Activated naive CD8-positive, alpha-beta T cell treated with anti-CD3 and anti-CD28 coated beads for 36 hours (primary cell): ENCODE data around the gene PKD1. TPM values are rescaled to one million over a fixed set of nuclear protein-coding genes. Genes with fewer than 3 reads are reported as not detected.
"Not testable (repeated sequence)": the region's sequence is repeated elsewhere in the genome, so short reads cannot be mapped to it uniquely, and the experiment has no call there.

ENCODE experiments used
- DNase-seq: peaks from one replicate; pipeline ENCODE4 v3.0.0; 2021
- H3K27ac Mint-ChIP-seq: one replicate; pipeline ENCODE4 v1.8.0; 2022; ENCODE audit warnings: mild to moderate bottlenecking, moderate library complexity, mixed read lengths
- H3K27me3 Mint-ChIP-seq: one replicate; pipeline ENCODE4 v1.8.0; 2022; ENCODE audit warnings: mild to moderate bottlenecking, mixed read lengths
- H3K36me3 Mint-ChIP-seq: one replicate; pipeline ENCODE4 v1.8.0; 2021; ENCODE audit warnings: mild to moderate bottlenecking, mixed read lengths
- H3K4me1 Mint-ChIP-seq: one replicate; pipeline ENCODE4 v1.8.0; 2021; ENCODE audit warnings: mixed read lengths
- H3K4me3 Mint-ChIP-seq: one replicate; pipeline ENCODE4 v1.8.0; 2022; ENCODE audit warnings: mild to moderate bottlenecking, moderate library complexity, mixed read lengths
- H3K9me3 Mint-ChIP-seq: one replicate; pipeline ENCODE4 v1.8.0; 2022; ENCODE audit warnings: mixed read lengths
- total RNA-seq, 2 experiments: library from RNA; stranded (reverse); gene quantifications; one replicate each; pipeline ENCODE4 v1.2.3, GENCODE V29; 2021

Gene PKD1
- 10 to 100 TPM; 52.6 to 54.5 TPM for total RNA-seq

DNA sequence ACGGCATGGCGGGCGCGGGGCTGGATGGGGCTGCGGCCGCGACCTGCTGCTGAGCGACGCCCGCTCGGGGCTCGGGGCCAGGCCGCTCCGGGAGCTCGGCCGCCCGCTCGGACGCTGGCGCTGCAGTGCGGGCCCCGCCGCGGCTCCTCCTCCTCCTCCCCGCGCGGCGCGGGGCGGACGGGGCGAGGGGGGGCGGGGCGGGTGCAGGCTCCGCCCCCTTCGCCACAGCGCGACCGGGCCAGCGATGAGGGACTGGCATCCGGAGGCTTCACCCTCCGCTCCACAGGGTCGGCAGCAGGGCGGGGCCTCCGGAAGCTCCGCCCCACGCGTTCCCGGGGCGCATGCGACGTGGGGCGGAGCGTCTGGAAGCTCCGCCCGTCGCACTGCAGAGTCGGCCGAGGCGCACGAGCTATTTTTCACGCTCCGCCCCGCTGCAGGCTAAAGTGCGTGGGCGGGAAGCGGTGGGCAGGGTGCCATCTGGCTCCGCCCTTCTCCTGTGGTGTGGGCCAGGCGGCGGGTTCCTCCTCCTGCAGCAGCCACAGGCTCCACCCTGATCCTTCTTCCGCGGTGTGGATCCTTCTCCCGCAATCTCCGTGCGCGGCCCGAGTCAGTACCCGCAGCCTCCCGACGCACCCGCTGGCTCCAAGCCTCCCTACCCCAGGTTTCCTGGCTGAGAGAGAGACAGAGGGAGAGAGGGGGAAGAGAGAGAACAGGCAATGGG is at the start of gene PKD1:
Gene PKD1 (minus strand): TSS at position 129 of the 721 bp plus-strand sequence. CDS start 209 bp downstream, outside the sequence.
- H3K27ac Mint-ChIP-seq = peak within 1 kb of the TSS; percentile 88
- H3K36me3 Mint-ChIP-seq, H3K9me3 Mint-ChIP-seq, H3K27me3 Mint-ChIP-seq: not testable (repeated sequence)
- H3K4me3 Mint-ChIP-seq = peak within 1 kb of the TSS; percentile 89
- peaks cover 10% of the 10 kb centered on the region for H3K4me1 Mint-ChIP-seq
- DNase-seq = peak; percentile 100

DNA sequence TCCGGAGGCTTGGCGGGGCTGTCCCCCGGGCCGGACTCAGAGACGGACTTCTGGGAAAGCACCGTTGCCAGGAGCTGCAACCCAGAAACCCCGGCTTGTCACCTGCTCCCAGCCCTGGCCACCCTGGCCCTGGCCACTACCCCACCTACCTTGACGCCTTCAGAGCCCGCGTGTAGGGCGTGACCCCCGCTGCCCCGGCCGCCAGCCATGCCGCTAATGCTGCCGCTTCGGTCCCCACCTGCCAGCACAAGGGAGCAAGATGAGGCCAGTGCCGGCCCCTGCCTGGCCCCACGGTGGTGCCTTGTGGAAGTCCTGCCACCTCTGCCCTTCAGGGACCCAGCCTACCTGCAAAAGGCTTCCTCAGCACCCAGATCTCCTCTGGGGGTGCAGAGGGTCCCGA is 49.3 kb upstream of the PKD1 start:
- Mint-ChIP-seq H3K4me1 (no peaks in the 10 kb centered on the region), H3K27ac (no peak overlapping the region), H3K27me3 (no peaks in the 10 kb centered on the region), H3K9me3 (no peaks in the 10 kb centered on the region), H3K4me3 (no peak overlapping the region), H3K36me3 (no peaks in the 10 kb centered on the region)
- DNase-seq = no peak

DNA sequence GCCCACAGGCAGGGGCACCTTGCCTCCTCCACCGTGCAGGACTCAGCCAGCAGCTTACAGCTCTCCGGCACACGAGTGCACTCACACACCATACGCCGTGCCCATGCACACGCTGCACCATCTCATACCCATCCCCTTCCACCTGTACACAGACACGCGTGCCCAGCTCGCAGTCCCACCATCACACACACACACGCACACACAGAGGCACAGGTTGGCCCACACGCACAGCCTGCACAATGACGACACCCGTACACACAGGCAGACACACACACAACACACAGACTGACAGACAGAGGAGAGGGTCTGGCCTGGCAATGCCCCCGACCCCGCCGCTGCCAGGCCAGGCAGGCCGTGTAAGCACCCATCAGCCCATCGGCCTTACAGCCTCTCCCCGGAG is 48.6 kb upstream of the PKD1 start:
- no peak for DNase-seq
- H3K27me3 Mint-ChIP-seq = no peaks in the 10 kb centered on the region
- no peaks in the 10 kb centered on the region for H3K36me3 Mint-ChIP-seq
- no peak overlapping the region for H3K27ac Mint-ChIP-seq
- H3K4me1 Mint-ChIP-seq = no peaks in the 10 kb centered on the region
- H3K9me3 Mint-ChIP-seq = no peaks in the 10 kb centered on the region
- H3K4me3 Mint-ChIP-seq = no peak overlapping the region

DNA sequence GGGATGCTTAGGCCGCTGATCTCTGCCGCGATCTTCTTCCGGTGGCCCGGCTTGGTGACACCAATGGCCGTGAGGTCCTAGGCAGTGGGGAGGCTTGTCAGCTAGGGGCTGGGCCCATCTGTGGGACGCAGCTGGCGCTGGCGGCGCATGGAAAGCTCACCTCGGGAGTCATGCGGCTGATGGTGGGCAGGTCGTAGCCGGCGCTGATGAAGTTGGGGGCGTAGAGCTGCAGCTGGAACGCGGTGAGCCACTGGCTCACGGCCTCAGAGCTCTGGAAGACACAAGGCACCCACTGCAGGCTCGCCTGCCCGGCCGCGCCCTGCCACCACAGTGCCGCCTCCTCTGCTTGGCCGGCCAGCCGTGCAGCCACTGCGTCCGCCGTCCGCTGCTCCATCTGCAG is 48.0 kb upstream of the PKD1 start:
- no peak overlapping the region for H3K27ac Mint-ChIP-seq
- no peaks in the 10 kb centered on the region for H3K4me1 Mint-ChIP-seq
- H3K9me3 Mint-ChIP-seq = no peaks in the 10 kb centered on the region
- no peak overlapping the region for H3K4me3 Mint-ChIP-seq
- H3K36me3 Mint-ChIP-seq = no peaks in the 10 kb centered on the region
- no peaks in the 10 kb centered on the region for H3K27me3 Mint-ChIP-seq
- no peak for DNase-seq

DNA sequence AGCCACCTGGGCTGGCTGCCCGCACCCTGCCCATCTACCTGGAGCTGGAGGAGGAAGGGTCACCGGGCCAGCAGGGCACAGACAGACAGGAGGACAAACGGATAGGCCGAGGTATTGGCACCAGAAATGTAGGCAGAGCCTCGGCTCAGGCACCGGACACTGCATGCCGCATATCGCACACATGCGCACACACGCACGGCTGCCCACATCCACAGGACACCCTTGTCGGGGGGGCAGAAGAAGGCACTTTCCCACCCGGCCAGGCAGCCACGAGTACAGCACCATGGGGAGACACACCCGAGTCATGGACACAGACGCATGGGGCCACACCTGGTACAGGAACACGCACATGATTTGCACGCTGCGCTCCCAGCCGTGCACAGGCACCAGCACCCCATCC is 46.3 kb upstream of the PKD1 start:
- Mint-ChIP-seq H3K9me3 (no peaks in the 10 kb centered on the region), H3K36me3 (peaks cover 4% of the 10 kb centered on the region), H3K27ac (no peak overlapping the region), H3K4me1 (no peaks in the 10 kb centered on the region), H3K27me3 (no peaks in the 10 kb centered on the region), H3K4me3 (no peak overlapping the region)
- no peak for DNase-seq

DNA sequence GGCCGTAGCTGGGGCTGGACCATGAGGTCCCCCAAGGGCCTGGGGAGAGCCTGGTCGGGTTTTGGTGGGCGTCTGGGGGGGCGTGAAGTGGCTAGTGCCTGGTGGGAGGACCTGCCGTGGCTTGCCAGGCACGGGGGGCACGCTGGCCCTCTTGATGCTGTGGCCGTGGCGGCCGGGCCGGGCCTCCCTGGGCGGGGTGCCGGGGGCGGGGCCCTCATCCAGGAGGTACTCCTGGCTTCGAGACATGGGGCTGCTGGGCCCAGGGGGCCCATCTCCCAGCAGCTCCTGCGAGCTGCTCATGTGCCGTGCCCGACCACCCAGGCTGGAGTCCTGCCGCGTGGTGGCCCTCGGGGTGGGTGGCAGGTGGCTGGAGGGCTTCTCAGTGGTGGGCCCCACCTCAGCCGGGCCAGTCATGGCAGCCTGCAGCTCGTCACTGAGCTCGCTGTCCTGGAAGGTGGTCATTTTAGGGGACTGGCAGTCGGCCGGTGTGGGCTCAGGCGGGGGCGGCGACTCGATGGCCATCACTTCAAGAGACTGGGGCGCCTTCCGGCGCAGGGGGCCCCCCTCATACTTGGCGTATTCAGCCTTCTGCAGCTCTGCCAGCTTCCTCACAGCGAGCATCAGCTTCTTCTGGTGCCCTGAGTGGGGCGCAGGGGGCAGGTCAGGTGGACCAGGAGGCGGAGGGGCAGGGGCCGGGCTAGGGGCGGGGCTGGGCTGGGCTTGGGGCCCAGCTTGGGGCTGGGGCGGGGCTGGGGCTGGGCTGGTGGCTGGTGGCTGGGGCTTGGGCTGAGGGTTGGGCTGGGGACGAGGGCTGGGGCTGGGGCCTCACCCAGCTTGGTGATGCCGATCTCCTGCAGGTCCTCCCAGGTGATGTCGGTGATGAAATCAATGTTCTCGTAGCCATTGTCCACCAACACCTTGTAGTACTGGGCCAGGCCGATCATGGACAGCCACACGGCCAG is 45.5 kb upstream of the PKD1 start:
- no peaks in the 10 kb centered on the region for H3K27me3 Mint-ChIP-seq
- no peak for DNase-seq
- H3K4me1 Mint-ChIP-seq = no peaks in the 10 kb centered on the region
- peaks cover 4% of the 10 kb centered on the region for H3K36me3 Mint-ChIP-seq
- no peak overlapping the region for H3K27ac Mint-ChIP-seq
- H3K9me3 Mint-ChIP-seq = no peaks in the 10 kb centered on the region
- no peak overlapping the region for H3K4me3 Mint-ChIP-seq

DNA sequence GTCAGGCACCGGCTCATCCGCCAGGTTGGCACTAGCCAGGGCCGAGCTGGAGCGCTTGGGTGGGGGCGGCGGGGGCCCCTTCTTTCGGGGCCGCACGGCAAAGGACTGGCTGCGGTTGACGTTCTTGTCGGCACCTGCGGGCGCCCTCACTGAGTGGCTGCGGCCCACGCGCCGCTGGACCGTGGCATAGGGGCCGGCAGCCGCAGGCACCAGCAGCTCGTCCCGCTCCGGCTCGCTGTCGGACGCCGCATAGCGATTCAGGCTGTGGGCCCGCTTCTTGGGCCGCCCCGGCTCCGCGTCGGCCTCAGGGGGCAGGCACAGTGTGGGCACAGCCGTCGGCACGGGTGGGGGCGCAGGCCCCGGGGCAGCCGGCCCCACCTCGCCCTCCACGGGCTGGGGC is 44.8 kb upstream of the PKD1 start:
- Mint-ChIP-seq H3K4me3 (no peak overlapping the region), H3K36me3 (peaks cover 4% of the 10 kb centered on the region), H3K27me3 (no peaks in the 10 kb centered on the region), H3K9me3 (no peaks in the 10 kb centered on the region), H3K4me1 (no peaks in the 10 kb centered on the region), H3K27ac (no peak overlapping the region)
- no peak for DNase-seq

DNA sequence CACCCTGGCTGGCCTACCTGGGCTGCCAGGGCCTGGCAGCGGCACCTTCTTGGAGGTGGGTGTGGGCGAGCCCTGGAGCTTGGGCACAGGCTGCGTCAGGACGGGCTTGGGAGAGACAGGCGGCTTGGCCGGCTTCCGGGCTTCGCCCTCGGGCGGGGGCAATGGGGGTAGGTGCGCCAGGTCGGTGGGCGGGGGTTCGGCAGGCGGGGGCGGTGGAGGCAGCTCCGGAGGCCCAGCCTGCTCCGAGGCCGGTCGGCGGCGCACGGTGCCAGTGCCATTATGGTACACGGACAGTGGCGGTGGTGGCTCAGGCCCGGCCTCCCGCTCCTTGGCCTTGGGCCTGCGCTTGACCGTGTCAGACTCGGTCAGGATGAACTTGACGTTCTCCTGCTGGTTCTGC is 43.9 kb upstream of the PKD1 start:
- Mint-ChIP-seq H3K27ac (no peak overlapping the region), H3K4me3 (no peak overlapping the region), H3K9me3 (no peaks in the 10 kb centered on the region), H3K27me3 (no peaks in the 10 kb centered on the region), H3K4me1 (no peaks in the 10 kb centered on the region), H3K36me3 (peaks cover 4% of the 10 kb centered on the region)
- no peak for DNase-seq

DNA sequence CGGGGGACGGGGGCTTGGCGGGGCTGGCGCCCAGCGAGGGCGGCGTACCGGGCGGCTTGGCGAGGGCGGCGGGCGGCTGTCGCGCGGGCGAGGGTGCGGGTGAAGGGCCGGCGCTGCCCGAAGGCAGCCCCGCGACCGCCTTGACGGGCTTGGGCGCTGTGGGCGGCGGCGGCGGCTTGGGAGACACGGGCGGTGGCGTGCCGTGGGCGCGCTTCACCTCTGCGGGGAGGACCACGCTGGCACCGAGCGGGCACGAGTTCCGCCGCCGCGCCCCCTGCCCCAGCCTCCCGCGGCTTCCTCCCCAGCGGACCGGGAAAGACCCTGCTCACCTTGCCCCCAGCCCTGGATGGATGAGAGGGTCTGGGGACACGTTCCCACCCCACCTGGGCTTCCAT is 43.4 kb upstream of the PKD1 start:
- peaks cover 4% of the 10 kb centered on the region for H3K36me3 Mint-ChIP-seq
- H3K27me3 Mint-ChIP-seq = no peaks in the 10 kb centered on the region
- no peaks in the 10 kb centered on the region for H3K9me3 Mint-ChIP-seq
- no peak for DNase-seq
- H3K27ac Mint-ChIP-seq = no peak overlapping the region
- no peak overlapping the region for H3K4me3 Mint-ChIP-seq
- no peaks in the 10 kb centered on the region for H3K4me1 Mint-ChIP-seq

DNA sequence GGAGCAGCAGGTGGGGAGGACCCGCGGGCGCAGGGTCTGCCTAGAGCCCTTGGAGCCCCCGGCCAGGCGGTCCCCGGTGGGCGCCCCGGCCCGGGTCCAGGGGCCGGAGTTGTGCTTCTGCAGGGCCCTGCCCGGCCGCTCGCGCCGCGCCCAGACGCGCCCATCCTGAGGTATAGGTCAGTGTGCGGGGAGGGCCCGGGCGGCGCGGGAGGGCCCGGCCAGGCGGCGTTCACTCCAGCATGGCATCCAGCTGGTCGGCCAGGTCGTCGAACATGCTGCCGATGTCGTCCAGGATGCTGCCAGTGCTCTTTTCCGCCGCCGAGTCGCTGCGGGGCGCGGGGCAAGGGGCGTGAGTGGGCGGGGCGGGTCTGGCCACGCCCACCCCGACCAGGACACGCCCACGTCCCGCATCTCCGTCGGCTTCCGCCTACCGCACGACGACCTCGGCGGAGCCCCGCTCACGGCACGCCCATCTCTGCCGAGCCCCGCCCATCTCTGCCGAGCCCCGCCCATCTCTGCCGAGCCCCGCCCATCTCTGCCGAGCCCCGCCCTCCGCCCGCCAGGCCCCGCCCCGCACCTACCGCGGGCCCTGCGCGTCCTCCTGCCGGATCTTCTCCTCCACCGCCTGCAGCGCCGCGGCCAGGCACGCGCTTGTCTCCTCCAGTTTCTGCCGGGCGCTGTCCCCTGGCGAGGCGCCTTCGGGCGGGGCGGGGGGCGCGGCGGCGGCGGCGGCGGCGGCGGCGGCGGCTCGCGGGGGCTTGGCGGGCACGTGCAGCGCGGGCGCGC is 42.8 kb upstream of the PKD1 start:
- H3K27ac Mint-ChIP-seq = no peak overlapping the region
- no peaks in the 10 kb centered on the region for H3K9me3 Mint-ChIP-seq
- no peak overlapping the region for H3K4me3 Mint-ChIP-seq
- H3K27me3 Mint-ChIP-seq = no peaks in the 10 kb centered on the region
- H3K36me3 Mint-ChIP-seq = peaks cover 6% of the 10 kb centered on the region
- DNase-seq = peak; percentile 51
- H3K4me1 Mint-ChIP-seq = no peaks in the 10 kb centered on the region

DNA sequence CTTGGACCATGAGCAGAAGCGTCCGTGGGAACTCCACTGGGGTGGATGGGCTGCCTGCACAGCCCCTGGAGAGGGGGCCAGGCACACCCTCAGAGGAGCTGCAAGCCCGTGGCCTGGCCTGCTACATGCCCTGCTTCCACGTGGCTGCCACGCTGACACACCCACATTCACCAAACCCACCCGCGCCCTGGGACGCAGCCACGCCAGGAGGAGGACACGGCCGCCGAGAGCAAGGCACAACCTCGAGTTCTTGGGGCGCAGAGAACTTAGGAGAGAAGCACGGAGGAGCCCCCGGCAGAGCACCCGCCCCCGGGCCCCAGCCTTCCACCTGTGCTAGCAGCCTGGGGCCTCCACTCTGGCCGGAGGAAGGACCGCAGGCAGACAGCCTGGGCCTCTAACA is 41.9 kb upstream of the PKD1 start:
- no peak overlapping the region for H3K4me3 Mint-ChIP-seq
- no peak overlapping the region for H3K27ac Mint-ChIP-seq
- no peaks in the 10 kb centered on the region for H3K27me3 Mint-ChIP-seq
- no peaks in the 10 kb centered on the region for H3K9me3 Mint-ChIP-seq
- DNase-seq = no peak
- H3K4me1 Mint-ChIP-seq = no peaks in the 10 kb centered on the region
- peaks cover 11% of the 10 kb centered on the region for H3K36me3 Mint-ChIP-seq

DNA sequence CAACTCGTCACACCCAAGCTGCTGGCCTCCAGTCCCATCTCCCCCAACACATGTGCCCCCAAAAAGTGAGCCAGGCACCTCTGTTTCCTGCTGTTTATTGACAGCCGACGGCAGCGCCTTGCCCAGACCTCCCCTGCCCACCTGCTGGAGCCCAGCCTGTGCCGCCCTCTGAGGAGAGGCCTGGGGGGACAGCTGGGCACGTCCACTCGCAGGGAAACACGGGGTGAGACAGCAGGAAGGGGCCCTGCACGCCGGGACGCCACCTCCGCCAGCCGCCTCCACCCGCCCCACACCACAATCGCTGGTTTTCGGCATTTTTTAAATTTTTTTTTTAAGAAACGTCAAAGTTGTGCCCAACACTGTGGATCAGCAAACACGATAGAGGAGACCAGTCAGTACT is 41.4 kb upstream of the PKD1 start:
- no peak overlapping the region for H3K4me3 Mint-ChIP-seq
- no peaks in the 10 kb centered on the region for H3K4me1 Mint-ChIP-seq
- no peaks in the 10 kb centered on the region for H3K9me3 Mint-ChIP-seq
- DNase-seq = no peak
- peaks cover 11% of the 10 kb centered on the region for H3K36me3 Mint-ChIP-seq
- H3K27ac Mint-ChIP-seq = no peak overlapping the region
- H3K27me3 Mint-ChIP-seq = no peaks in the 10 kb centered on the region

DNA sequence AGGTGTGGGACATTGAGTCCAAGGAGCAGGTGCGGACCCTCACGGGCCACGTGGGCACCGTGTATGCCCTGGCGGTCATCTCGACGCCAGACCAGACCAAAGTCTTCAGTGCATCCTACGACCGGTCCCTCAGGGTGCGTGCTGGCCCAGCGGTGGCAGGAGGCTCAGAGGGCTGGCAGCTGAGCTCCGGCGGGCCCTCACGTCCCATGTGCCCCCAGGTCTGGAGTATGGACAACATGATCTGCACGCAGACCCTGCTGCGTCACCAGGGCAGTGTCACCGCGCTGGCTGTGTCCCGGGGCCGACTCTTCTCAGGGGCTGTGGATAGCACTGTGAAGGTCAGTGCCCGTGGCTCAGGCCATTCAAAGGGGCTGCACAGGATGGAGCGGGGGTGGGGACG is 40.3 kb upstream of the PKD1 start:
- Mint-ChIP-seq H3K4me1 (no peaks in the 10 kb centered on the region), H3K9me3 (no peaks in the 10 kb centered on the region), H3K4me3 (no peak overlapping the region), H3K36me3 (peaks cover 11% of the 10 kb centered on the region), H3K27ac (no peak overlapping the region), H3K27me3 (no peaks in the 10 kb centered on the region)
- no peak for DNase-seq

DNA sequence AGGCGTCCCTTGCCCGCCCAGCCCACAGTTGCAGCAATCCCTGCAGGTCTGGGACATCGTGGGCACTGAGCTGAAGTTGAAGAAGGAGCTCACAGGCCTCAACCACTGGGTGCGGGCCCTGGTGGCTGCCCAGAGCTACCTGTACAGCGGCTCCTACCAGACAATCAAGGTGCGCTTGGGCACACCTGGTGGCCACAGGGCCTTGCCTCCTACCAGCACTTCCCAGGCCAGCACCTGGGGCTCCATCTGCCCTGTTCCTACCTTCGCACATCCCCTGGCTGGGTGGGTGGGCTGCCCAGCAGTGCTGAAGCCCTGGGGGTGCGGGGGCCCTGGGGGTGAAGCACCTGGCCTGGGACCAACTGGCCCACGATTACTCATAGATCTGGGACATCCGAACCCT is 39.8 kb upstream of the PKD1 start:
- DNase-seq = no peak
- no peak overlapping the region for H3K4me3 Mint-ChIP-seq
- H3K4me1 Mint-ChIP-seq = no peaks in the 10 kb centered on the region
- H3K27ac Mint-ChIP-seq = no peak overlapping the region
- H3K27me3 Mint-ChIP-seq = no peaks in the 10 kb centered on the region
- no peaks in the 10 kb centered on the region for H3K9me3 Mint-ChIP-seq
- peaks cover 11% of the 10 kb centered on the region for H3K36me3 Mint-ChIP-seq
